Psoas muscle (tissue), 8 donors: ENCODE measurements around the gene EXD3. TPM values are rescaled to one million over a fixed set of nuclear protein-coding genes. Genes with fewer than 3 reads are reported as not detected.

Source experiments
- ATAC-seq, 4 donors: fragments of 200-7000 bp; cut with Tn5 transposase; one replicate each; pipeline ENCODE4 v1.9.1; 2020; ENCODE audit warnings: moderate library complexity in 3 of 4, mild to moderate bottlenecking in 2 of 4
- DNase-seq, 2 donors: peaks; one replicate each; pipeline ENCODE4 v3.0.0-alpha.2; 2020
- H3K27ac ChIP-seq: fragments of 200-600 bp; one replicate; pipeline ENCODE4 v1.8.0; 2022
- H3K27me3 ChIP-seq, 3 donors: fragments of 200-600 bp in 1 of 3; one replicate each; pipeline versions ENCODE4 v1.6.1 to v1.8.0; 2013 to 2022; ENCODE audit warnings: low read length in 2 of 3, mild to moderate bottlenecking in 2 of 3, moderate library complexity in 1 of 3; ENCODE audit not compliant: insufficient read depth in 3 of 3
- H3K36me3 ChIP-seq, 2 donors: fragments of 200-600 bp in 1 of 2; one replicate each; pipeline versions ENCODE4 v1.6.1 to v1.8.0; 2013 to 2022; ENCODE audit warnings: low read depth in 1 of 2, mild to moderate bottlenecking in 1 of 2, moderate library complexity in 1 of 2; ENCODE audit not compliant: insufficient read depth in 1 of 2
- H3K4me1 ChIP-seq: fragments of 200-600 bp; one replicate; pipeline ENCODE4 v1.8.0; 2022
- H3K4me3 ChIP-seq: fragments of 200-600 bp; one replicate; pipeline ENCODE4 v1.8.0; 2022; ENCODE audit warnings: mild to moderate bottlenecking
- H3K9me3 ChIP-seq: fragments of 200-600 bp; one replicate; pipeline ENCODE4 v1.8.0; 2022
- CTCF ChIP-seq: fragments of 200-600 bp; IDR thresholded peaks from one replicate; pipeline ENCODE4 v1.8.0; 2022; ENCODE audit warnings: antibody characterized with exemption
- WGBS, 3 donors: extraction: QIAGEN DNeasy Blood & Tissue Kit; methylation state at CpG; one replicate each; pipeline versions ENCODE4 v1.1.6 to v1.1.7; 2013; 5-methylcytosine and 5-hydroxymethylcytosine counted together
- intact Hi-C, 2 donors: fragments of 100-400 bp; cut with DNase I; formaldehyde crosslinking; loops; one replicate each; pipeline versions ENCODE4 v1.11.0 to v1.14.2; 2022
- polyA plus RNA-seq, 3 donors: library from polyadenylated mRNA; stranded (reverse); fragments of 200-250 nt; gene quantifications; one replicate each; pipeline ENCODE4 v1.2.3, GENCODE V29; 2013
- total RNA-seq, 4 donors: library from RNA; stranded (reverse); fragmentation: NEBNext Ultra II Directional in 2 of 4; extraction: Animal tissue kit (Norgen Biotek cat#: 25700) in 2 of 4; gene quantifications; one replicate each; pipeline versions ENCODE4 v1.2.1 to v1.2.4, GENCODE V29; 2021 to 2023
- donor health status: healthy with polysubstance abuse.
- donor health status: DM: no; HTN: no; CAD: no; lungs with moderate emphysema.
- donor health status: Bipolar disorder and iron deficiency.
- donor health status: healthy.
- donor health status: DM: yes; HTN: yes; CAD: no.
- donor health status: DM: no; HTN: no; CAD: no.
- donor health status: DM: no; HTN: no; CAD: no.
- donor health status: DM: yes; HTN: yes; CAD: no.

EXD3 gene
- total and polyA plus RNA-seq, 7 donors, result 5.7 to 11.2 (median 9.4) TPM

GRCh38 chr9:137433349-137433915 is 10.5 kb upstream of the EXD3 start:
- Histone ChIP-seq H3K36me3 (no peaks in the 10 kb centered on the region), H3K27me3 (peaks cover 0 to 13% (median 0%) of the 10 kb centered on the region in 3 donors), H3K27ac (no peak overlapping the region), H3K4me1 (peaks cover 5% of the 10 kb centered on the region), H3K4me3 (no peak overlapping the region), H3K9me3 (no peaks in the 10 kb centered on the region)
- TF ChIP-seq CTCF, result no peak
- no peak for ATAC-seq
- intact Hi-C loops, result no loop called here
- 73 to 77% (median 77%) methylated on average over 19 of the region's 19 CpGs for WGBS, 3 donors
- peak in 1 of 2 donors; percentile 6 for DNase-seq

GRCh38 chr9:137432687-137433348 is 9.9 kb upstream of the EXD3 start:
- Histone ChIP-seq H3K36me3 (no peaks in the 10 kb centered on the region), H3K27ac (no peak overlapping the region), H3K4me1 (peaks cover 5% of the 10 kb centered on the region), H3K27me3 (peaks cover 0 to 7% (median 0%) of the 10 kb centered on the region in 3 donors), H3K4me3 (no peak overlapping the region), H3K9me3 (no peaks in the 10 kb centered on the region)
- 79 to 89% (median 87%) methylated on average over 16 to 20 of the region's 20 CpGs for WGBS, 3 donors
- intact Hi-C loops, result no loop called here
- no peak for TF ChIP-seq CTCF
- DNase-seq, result peak; percentile 4 to 40
- no peak for ATAC-seq

GRCh38 chr9:137431416-137431931 is 8.5 kb upstream of the EXD3 start:
- DNase-seq, result peak; percentile 9 to 48
- Histone ChIP-seq H3K9me3 (no peaks in the 10 kb centered on the region), H3K27me3 (no peaks in the 10 kb centered on the region), H3K4me1 (peaks cover 4% of the 10 kb centered on the region), H3K4me3 (no peak overlapping the region), H3K36me3 (peaks cover 0 to 4% of the 10 kb centered on the region in 2 donors), H3K27ac (no peak overlapping the region)
- no peak for ATAC-seq
- intact Hi-C loops, result no loop called here
- TF ChIP-seq CTCF, result no peak
- WGBS, 3 donors, result 81 to 87% (median 81%) methylated on average over 20 to 21 of the region's 21 CpGs

GRCh38 chr9:137430723-137431415 is 7.9 kb upstream of the EXD3 start:
- TF ChIP-seq CTCF, result no peak
- peaks cover 0 to 4% of the 10 kb centered on the region in 2 donors for H3K36me3 ChIP-seq
- 67 to 69% (median 69%) methylated on average over 26 to 27 of the region's 27 CpGs for WGBS, 3 donors
- DNase-seq (peak; percentile 9 to 49), ATAC-seq (no peak)
- no peaks in the 10 kb centered on the region for H3K4me1 ChIP-seq
- H3K27me3 ChIP-seq, result no peaks in the 10 kb centered on the region
- no peaks in the 10 kb centered on the region for H3K9me3 ChIP-seq
- no peak overlapping the region for H3K4me3 ChIP-seq
- no peak overlapping the region for H3K27ac ChIP-seq
- intact Hi-C loops, result no loop called here
